Activated CD8-positive, alpha-beta memory T cell treated with anti-CD3 and anti-CD28 coated beads, Interleukin-2, amount 50 U/mL, for 24 hours (primary cell): ENCODE results near the gene TKT.

Experiments
- DNase-seq: peaks from one replicate; pipeline ENCODE4 v3.0.0-alpha.2; 2020; ENCODE audit errors: extremely low read depth

The TKT gene

DNA sequence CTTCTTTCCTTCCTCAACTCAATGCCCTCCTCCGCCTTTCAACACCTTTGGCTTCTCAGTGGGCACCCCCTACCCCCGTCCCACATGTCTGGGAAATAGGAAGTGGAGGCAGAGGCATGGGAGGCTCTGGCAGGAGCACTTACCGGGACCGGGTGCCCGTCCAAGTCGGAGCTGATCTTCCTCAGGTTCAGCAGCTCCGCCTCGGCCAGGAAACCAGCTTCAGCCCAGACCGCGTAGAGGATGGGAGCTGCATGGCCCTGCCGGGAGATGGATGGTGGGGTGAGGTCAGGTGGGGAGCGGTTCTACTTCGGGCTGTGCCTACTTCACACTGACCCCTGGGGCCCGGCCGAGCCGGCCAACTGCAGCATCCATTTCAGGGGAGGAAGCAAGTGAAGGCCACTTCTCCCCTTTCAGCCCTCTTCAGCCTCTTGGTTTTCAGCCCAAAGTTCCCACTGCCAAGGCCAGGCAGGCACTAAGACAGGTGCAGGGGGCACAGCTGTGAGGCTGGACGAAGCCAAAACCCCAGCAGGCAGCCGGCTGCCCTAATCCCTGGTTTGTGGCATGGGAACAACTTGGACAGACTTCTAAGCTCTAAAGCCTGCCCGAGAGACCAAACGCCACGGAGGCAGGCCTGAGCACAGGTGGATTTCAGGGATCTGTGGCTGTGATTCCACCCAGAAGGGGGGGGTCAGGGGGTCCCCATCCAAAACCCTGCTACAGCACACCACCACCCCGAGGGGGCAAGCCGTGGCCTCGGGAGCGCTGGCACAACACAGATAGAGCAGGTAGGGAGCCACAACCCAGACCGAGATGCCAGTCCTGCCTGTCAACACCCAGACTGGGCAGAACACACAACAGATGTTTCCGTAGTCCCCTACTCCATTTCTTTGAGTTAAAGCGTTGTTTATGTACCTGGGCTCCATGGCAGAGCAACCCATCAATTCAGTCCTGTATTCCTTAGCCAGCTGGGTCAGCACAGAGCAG is 14.5 kb downstream of the TKT start:
- no peak for DNase-seq

GRCh38 chr3:53239800-53240199 is 16.0 kb downstream of the TKT start:
- DNase-seq, result no peak

DNA sequence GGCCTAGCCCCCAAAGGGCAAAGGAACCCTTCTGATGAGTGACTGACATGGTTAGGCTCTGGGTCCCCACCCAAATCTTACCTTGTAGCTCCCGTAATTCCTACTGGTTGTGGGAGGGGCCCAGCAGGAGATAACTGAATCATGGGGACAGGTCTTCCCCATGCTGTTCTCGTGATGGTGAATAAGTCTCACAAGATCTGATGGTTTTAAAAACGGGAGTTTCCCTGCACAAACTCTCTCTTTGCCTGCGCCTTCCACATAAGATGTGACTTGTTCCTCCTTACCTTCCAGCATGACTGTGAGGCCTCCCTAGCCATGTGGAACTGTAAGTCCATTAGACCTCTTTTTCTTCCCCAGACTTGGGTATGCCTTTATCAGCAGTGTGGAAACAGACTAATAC is 16.9 kb downstream of the TKT start:
- DNase-seq, result no peak

DNA sequence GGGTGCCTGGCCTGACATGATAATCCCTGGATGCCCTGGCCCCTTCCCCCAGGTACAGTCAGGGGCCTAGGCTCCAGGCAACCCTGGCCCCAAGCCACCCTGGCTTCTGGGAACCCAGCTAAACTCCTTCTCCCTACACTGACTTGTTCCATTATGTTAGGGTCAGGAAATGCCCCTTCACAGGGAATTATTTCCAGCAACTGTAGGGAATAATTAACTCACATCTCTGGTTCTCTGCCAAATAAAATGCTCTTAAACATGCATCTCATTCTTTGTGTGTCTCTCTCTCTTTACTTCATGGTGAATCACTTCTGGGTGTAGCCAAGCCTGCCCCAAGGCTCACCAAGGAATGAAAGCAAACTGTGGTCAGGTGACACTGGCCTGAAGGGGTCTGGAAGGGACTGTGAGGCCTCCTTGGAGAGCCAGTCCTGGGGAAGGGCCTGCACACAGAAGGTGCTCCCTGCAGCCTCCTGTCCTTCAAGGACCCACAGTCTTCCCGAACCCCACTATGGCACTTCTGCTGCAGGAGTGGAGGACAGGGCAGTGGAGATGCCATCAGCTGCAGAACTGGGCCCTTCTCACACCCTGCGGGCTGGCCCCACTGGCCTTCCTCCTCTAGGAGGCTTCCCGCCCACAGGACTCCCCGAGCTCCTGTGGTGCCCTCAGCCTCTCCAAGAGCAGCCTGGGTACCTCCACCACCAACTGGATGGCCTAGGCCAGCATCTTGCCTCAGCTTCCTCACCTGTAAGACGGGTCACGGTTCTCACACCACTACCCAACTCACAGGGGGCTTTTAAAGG is 17.6 kb downstream of the TKT start:
- no peak for DNase-seq

- DNase-seq, result no peak
These were observed 19.5 kb downstream of the TKT start for GRCh38 chr3:53236112-53236841.

DNA sequence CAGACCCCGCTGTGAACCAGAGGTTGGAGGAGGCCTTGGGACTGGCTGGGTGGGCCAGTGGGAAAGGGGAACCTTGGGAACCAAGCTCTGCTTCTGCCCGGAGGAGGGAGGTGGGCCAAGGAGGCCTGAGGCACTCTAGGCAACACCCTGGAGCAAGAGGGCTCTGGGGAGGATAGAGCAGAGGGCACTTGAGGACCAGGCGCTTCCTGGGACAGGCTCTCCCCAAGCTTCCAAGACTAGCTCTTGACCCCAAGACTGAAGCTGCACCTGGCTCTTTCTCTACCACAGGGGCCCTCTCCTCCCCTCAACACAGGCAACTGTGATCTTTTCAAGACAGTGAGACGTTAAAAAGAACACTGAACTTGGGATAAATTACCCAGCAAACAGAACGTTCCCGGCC is 20.3 kb downstream of the TKT start:
- no peak for DNase-seq

- no peak for DNase-seq
These were observed 21.0 kb downstream of the TKT start for GRCh38 chr3:53234841-53235232.

GRCh38 chr3:53234130-53234840 is 21.5 kb downstream of the TKT start:
- no peak for DNase-seq

GRCh38 chr3:53232641-53233377 is 23.0 kb downstream of the TKT start:
- no peak for DNase-seq

DNA sequence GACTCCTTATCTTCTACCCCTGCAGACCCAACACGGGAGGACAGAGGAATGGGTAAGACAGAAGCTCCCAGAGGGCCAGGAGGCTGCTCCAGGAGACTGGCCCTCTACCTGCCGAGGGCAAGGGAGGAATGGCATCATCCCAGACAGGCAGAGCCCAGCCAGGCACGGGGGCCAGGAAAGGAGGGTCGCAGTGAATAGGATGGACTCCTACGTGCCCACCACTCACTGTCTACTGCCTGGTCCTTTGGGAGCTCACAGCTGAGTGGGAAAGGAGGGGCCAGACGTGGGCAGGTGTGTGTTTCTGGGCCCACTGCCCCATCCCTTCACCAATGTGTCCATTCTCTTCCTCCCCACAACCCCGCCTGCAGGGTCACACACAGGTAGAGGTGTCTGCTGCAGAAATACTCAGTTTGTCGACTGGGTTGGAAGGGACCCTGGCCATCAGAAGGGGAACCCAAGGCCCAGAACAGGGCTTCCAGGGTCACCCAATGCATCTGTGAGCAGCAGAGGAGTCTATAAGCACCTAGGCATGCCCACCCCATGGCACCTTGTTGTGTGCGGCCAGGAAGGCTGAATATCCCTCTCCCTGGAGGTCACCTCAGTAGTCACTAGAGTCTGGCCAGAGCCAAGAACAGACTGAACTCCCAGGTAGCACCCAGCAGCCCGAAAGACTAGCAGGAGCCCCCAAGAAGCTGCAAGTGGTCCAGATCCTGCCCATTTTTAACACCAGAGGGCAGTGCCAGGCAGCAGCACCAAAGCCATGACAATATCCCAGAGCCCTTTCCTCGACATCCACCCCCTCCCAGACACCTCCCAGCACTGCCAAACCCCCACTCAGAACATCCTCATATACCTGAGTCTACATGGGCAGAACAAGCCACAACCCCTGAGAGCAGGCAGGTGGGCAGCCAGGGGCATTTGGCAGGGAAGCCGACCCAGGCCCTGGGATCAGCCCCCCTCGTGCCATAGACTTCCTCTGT is 24.0 kb downstream of the TKT start:
- DNase-seq, result no peak

DNA sequence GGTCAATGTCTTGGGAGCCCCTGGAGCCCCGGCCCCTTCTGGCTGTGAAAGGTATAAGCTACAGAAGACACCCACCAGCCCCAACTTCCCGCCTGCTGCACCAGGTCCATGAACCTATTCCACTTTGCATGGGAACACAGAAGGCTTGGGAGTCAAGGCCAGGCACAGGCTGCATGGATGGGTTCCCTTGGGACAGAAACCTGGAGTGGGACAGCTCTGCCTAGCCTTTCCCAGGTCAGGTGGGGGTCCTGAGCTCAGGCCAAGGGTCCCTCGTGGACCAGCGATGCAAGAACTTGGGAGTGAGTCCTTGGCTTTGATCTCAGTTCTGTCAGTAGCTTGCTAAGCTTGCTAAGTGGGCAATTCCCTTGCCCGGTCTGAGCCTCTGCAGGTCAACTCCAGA is 25.0 kb downstream of the TKT start:
- no peak for DNase-seq

- no peak for DNase-seq
These were observed 25.7 kb downstream of the TKT start for GRCh38 chr3:53230041-53230621.

DNA sequence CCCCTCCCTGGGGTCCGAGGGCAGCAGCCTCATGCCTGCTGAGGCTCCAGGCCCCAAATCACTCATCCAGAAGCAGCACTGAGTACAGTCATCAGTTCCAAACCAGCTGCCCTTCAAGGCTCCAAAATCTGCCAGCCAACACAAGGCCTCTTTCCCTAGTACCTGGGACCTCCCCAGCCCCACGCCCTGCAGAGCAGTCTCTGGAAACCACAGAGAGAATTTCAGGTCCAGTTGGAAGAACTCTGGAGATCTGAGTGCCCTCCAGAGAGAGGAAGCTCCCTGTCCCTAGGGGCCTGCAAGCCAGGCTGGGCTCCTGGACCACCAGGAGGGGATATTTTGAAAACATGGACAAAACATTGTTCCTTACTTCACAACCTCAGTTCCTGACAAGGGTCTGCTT is 26.2 kb downstream of the TKT start:
- no peak for DNase-seq

- no peak for DNase-seq
These were observed 26.7 kb downstream of the TKT start for GRCh38 chr3:53229171-53229570.

DNA sequence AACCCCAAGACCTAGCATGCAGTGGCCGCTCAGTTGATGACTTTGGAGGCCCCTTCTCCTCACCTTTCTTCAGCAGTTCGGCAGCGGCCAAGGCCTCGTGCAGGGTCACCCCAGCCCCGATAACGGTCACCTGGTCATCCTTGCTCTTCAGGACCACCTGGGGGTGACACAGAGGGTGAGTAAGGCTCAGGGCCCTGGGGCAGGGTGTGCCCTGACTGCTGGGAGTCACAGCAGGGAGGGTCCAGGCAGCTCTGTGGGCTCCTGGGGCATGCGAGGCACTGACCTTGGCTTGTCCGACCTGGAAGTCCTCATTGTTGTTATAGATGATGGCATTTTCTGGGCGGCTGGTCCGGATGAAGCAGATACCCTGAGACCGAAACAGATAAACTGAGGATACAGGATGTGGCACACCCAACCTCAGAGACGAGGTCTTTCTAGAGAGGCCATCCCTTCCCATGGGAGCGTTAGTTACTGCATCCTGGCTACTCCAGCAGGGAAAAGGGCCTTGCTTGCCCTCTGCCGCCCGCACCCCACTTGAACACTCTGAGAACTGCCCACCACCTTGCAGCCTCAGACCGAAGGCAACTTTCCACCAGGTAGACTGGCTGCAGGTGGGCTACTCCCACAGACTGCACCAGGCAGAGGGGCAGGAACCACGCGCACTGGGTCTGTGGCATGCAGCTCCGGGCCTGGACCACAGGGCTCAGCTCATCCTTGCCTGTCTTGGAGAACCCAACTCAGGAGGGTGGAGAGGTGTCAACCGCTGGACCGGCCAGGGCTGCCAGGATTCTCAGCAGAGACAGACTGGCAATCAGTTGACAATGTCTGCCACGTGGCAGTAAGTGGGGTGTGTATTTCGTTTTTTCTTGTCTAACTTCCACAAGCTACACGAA is 27.6 kb downstream of the TKT start:
- no peak for DNase-seq

DNA sequence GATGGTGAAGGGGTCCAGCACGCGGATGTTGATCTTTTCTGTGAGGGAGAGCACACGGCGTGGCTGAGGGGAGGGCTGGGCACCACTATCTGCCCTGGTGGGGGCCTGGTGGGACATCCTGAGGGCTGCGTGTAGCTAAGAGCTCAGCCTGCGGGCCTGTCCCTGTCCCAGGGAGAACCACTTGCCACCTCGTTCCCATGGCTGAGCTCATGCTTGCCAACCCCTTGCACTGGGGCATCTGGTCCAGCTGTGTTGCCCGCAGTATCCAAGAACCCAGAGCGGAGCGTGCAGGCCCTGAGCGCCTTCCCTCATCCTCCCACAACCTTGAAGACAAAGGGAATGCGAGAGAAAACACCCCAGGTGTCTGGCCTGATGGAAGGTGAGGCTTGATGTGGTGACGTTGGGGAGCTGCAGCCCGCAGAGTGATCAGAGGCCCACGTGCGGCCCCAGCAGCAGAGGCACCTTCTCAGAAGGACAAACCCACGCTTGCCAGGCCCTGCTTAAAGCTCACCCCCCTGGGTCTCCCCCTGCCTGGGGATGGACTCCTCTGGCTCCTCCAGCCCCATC is 28.9 kb downstream of the TKT start:
- no peak for DNase-seq

DNA sequence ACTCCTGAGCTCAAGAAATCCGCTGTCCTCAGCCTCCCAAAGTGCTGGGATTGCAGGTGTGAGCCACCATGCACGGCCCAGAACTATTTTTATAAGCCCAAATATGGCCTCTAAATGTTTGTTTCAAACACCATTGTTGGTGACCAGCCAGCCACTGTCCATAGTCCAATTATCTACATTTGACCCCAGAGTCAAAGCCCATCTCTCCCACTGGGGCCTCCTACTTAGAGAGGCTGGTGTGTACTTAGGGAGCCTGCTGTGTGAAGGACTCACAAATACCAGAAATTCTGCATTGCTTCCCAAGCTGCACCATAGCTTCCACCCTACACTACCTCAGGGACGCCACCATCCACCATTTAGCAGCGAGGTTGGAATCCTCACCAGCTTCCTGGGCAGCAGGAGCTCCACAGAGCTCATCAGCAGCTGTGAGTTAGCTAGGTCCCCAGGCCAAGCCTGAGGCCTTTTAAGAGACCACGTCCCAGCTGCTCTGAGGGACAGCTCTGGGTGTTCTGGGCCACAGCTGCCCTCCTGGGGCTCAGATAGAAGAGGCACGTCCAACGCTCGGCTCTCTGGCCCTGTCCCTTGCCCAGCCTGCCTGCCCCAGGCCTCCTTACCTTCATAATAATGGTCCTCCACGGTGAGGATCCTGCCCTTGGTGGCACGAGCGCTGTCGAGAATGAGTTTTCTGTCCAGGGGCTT is 29.5 kb downstream of the TKT start:
- no peak for DNase-seq
